ENCODE results near the gene TMEM229B.

DNA sequence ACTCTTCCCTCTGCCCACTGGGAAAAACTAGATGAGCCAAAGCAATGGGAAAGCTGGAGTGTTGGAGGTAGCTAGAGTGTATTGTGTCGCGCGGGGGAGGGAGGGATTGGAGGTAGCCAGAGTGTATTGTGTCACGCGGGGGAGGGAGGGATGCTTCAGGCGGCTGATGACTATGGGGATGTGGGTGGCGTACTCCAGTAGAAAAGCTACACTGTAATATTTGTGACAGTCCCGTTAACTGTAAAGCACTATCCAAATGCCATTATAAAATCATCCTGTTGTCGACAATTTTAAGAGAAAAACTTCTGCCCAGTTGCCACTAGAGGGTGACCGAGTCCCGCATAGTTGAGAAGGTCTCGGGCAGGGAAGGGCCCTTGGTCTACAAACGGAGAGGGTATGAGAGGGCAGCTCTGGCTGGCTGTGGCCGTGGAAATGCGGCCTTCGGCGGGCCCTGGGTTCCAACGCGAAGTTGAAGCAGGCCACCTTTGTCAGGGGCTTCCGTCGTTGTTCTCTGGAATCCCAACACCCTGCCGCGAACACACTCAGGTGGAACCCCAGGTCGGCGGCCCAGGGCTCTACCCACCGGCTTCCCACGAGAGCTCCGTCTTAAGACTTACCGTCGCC is 61.4 kb downstream of the TMEM229B start:
- TF ChIP-seq POLR2A (IDR thresholded peaks at IDR 0.05; ENCODE audit: low read depth, low read length) (no peak), POLR2AphosphoS5 (IDR thresholded peaks at IDR 0.05; ENCODE audit: low read depth, low read length) (no peak), TAF1 (IDR thresholded peaks at IDR 0.05; ENCODE audit: low read depth, low read length) (no peak), POU2F2 (IDR thresholded peaks at IDR 0.05; ENCODE audit: low read depth, low read length) (no peak)
